NCI-H226 (cell line): ENCODE measurements around the gene MFSD11.
"Not testable (repeated sequence)": the region's sequence is repeated elsewhere in the genome, so short reads cannot be mapped to it uniquely, and the experiment has no call there.

Source experiments
- DNase-seq: peaks from one replicate; pipeline ENCODE4 v3.0.0-alpha.2; 2015

MFSD11 gene

DNA sequence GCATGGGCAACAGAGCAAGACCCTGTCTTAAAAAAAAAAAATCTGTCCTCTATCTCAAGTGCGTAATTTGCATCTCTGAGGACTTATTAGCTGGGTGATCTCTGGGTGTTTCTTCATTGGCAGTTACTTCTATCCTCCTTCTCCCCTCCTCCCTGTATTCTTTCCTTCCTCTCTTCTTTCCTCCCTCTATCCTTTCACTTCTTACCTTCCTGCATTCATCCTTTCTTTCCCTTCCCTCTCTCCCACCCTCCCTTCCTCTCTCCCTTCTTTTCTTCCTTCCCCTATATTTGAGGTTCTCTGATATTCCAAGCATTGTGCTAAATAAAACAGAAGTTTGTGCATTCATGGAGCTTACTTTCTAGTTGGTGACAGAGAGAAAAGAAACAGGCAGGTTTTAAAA, 10.7 kb downstream of the MFSD11 start:
- DNase-seq = no peak

DNA sequence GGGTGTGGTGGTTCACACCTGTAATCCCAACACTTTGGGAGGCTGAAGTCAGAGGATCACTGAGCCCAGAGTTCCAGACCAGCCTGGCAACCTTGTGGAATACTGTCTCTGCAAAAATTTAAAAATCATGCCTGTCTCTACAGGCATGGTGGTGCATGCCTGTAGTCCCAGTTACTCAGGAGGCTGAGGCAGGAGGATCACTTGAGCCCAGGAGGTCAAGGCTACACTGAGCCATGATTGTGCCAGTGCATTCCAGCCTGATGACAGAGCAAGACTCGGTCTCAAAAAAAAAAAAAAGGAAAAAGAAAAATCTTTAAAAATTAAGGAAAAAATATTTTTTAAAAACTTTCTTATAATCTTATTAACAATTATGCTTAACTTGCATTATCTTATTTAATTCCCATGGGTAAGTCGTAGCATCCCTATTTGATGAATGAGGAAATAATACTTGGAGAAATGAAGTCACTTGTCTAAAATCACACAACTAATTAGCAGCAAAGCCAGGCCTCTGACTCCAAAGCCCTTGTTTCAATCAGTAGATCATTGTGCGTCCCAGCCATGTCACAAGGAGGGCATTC, 13.6 kb downstream of the MFSD11 start:
- no peak for DNase-seq

DNA sequence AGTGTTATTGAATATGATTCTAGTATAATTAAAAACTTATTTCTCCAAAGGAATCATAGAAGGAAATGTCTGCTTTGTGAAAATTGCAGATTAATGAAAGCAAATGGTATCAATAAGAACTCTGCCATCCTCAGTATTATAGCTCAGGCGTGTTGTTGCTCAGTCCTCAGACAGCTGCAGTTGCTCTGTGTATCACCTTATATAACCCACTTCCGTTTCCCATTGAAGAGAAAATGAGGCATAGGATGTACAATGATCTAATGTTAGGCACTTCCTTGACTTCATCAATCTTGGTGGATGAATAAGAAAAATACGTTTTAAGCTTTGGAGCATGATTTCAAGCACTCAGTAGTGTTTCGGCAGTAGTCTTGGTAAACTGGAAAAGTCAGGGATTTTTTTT, 14.1 kb downstream of the MFSD11 start:
- no peak for DNase-seq

DNA sequence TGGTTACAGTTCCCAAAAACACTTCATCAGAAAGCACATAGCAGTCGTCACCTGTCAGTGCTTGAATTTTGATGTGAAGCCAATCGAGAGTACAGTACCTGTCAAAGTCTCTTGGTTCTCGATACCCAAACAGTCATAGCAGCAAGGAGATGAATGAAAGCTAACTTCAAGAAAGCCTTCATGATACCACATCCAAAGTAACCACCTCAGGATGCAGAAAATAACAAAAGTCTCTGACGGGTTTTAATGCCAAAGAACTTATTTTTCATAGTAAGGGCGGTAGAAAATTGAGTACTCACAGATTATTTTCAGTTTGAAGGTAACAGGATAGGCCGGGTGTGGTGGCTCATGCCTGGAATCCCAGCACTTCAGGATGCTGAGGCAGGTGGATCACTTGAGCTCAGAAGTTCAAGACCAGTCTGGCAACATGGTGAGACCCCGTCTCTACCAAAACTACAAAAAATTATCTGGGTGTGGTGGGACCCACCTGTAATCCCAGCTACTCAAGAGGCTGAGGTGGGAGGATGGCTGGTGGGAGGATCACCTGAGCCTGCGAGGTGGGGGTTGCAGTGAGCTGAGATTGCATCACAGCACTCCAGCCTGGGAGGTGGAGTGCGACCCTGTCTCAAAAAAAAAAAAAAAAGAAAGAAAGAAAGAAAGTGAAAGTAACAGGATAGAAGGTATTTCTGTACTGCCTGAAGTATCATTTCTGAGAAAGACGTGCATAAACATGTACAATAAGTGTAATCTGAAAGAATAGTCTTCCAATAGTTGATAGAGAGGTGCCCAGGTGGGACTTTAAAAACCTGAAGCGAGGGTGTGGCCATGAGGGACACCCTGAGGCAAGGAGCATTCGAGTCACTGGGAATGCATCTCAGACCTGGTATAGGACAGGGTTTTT, 15.4 kb downstream of the MFSD11 start:
- DNase-seq = no peak

DNA sequence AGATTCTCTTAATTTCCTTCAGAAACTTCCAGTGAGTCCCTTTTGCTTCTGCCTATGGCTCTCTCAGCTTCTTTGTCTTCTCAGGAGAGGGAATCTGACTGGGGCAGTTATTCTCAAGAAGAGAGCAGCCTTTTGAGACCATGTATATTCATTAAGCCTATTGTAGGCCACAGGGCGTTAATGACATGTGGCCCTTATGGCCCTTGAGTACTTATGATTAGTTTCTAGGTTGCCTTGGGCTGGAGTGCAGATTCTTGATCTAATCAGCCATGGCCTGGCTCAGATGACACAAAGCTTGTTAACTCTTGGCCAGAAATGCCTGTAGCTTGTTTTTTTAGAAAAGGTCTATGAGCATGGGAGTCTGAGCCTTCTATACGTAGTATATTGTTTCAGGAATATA, 17.4 kb downstream of the MFSD11 start:
- no peak for DNase-seq

DNA sequence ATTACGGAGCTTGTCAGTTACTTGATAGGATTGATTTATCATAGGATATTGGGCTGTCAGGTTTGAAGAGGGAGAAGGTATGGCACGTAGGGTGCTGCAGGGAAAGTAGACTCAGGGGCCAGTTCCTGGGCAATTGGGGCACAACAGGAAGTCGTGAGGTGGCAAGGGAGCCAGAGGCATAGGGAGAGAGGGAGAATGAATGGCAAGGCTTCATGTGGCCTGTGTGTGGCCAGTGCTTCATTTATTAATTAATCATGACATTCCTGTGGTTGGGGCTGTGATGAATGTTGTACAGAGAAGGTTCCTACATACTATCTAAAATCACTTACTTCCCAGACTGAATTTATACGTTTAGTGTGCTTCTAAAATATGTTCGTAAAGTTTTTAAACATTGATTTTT, 19.3 kb downstream of the MFSD11 start:
- no peak for DNase-seq

DNA sequence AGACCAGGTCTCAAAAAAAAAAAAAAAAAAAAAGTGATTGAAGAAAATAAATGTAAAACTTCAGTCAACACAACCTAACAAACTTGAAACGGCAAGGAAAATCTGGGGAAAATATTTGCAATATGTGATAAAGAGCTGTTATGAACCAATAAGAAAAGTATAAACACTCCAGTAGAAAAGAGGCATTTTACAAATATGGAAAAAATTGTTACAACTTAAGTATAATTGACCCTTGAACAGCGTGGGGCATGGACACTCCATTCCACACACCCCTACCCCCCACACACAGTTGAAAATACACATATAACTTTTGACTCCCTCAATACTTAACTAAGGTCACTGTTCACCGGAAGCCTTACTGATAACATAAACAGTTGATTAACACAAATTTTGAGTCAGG, 20.7 kb downstream of the MFSD11 start:
- DNase-seq = no peak

DNA sequence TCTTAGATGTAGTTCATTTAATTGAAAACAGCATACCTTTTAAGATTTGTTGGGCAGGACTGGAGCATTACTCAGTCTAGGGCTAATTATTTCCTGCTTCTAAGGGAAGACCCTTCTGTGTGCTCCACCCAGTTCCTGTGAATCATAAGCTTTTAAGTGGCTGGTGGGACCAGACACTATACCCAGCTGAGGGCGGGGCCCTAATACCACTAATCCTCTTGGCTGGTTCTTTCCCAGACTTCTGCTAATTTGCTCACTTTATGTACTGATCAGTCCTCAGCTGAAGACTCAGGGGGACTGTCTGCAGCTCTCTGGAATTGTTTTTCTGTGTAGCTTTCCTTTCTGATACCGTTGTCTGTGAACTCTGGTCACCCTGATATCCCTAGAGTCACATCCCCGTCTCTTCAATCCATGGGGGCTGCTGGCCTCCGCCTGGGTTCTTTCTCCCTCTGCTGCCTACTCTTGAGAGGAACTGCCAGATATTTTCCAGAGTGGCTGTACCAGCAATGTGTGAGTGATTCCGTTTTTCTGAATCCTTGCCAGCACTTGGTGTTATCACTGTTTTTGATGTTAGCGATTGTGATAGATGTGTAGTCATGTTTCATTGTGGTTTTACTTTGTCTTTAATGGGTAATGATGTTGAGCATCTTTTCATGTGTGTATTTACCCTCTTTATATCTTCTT, 35.1 kb downstream of the MFSD11 start:
- peak; percentile 87 for DNase-seq

DNA sequence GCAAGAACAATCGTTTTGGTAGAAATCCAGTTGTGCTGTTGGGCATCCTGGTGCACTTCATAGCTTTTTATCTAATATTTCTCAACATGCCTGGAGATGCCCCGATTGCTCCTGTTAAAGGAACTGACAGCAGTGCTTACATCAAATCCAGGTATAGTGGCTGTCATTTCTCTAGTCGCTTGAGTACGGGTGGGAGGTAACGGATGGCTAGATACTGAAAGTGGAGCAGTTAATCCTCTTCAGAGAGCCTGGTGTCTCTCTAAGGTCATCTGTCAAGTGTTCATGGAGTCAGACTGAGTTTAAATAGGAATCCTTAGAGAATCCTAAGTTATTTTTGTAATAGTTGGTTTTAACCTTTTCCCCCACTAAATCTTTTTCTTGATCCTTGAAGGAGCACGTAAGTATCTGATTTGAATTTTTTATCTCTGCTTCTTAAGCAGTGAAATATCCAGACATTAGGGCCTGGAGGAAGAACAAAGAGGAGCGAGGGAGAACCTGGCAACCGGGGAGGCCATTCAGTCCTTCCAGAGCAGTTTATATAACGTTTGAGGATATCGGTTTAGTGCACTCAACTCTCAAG, 37.2 kb downstream of the MFSD11 start:
- DNase-seq = no peak

DNA sequence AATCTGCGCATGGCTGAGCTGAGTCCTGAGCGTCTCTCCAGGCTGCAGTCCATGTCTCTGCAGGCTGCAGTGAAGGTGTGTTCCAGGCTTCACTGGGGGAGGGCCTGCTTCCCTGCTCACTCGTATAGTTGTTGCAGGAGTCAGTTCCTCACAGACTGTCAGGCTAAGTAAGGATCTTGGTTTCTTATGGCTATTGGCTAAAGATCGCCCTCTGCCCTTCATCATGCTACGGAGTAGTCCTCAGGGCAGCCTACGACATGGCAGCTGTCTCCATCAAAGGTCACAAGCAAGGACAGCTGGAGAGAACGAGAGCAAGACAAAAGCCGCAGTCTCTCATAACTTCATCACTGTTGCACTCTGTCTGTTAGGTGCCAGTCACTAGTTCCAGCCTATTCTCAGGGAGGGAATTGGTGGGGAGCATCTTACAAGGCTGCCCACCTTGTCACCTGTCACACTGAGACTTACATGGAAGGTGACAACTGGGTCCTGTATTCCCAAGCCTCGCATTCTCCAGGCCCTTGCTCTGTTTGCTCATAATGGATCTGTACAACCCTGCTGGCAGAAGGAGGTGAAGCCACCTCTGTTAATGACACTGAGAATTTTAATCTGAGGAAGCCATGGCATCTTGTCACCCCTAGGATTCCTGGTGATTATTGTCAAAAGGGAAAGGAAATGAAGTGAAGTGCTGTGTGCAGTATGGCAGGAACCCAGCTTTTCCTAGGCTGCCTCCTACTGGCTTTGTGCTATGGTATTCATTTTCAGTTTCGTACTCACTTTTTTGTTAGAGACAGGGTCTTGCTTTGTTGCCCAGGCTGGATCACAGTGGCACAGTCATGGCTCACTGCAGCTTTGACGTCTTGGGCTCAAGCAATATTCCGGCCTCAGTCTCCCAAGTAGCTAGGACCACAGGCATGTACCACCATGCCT, 43.4 kb downstream of the MFSD11 start:
- DNase-seq = no peak

DNA sequence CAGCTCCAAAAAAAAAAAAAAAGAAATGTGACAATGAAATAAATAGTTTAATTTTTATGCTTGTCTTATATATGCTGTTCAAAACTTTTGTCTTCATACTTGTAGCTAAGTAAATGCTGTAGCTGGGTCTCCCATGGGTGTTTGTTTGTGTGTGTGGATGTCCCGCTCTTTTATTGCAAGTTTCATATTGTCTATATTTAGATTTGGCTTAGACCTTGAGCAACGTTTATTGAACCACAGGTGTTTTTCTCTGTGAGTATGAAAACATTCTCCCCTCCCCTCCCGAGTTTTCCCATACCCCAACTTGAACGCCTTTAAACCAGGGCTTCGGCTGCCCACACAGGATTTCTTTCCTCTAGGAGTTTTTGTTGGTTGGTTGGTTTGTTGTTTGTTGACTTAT, 45.2 kb downstream of the MFSD11 start:
- no peak for DNase-seq

DNA sequence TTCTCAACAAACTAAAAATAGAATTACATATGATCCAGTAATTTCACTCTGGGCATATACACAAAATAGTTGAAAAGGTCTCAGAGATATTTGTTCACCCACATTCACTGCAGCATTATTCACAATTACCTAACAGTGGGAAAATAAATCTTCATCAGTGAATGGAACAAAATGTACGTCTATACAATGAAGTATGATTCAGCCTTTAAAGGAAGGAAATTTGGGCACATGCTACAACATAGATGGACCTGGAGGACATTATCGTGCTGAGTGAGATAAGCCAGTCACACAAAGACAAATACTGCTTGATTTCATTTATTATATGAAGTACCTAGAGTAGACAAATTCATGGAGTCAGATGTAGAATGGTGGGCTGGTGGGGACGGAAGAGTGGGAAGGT, 47.0 kb downstream of the MFSD11 start:
- DNase-seq = no peak

DNA sequence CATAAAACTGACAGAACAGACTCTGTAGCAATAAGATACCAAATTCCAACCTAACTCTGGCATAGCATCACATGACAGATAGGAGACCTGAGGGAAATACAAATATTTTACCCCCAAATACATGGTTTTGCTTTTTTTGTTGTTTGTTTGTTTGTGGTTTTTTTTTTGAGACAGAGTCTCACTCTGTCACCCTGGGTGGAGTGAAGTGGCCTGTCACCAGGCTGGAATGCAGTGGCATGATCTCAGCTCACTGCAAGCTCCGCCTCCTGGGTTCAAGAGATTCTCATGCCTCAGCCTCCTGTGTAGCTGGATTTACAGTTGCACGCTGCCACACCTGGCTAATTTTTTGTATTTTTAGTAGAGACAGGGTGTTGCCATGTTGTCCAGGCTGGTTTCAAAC, 49.9 kb downstream of the MFSD11 start:
- not testable (repeated sequence) for DNase-seq

DNA sequence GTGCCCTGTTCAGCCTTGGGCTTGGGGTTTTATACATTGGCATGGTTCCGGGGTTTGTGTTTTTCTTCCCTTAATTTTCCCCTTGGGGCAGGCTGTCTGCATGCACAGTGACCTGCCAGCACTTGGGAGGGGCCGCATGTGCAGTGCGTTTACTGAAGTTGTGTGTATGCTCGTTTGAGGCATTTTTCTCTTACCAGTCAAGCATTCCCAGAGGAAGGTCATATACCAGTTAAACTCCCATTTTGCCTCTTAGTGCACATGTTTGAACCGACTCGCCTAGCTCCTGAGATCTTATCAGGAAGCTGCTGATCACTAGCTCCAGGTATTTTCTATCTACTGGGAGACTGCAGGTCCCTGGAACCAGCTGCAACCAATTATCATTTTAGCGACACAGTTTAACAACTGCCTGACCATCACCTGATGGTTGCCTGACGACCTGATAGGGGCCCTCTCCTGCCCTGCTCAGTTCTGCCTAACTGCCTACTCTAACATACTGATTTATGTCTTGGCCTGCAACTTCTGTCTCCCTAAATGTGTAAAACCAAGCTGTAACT, 51.4 kb downstream of the MFSD11 start:
- no peak for DNase-seq

DNA sequence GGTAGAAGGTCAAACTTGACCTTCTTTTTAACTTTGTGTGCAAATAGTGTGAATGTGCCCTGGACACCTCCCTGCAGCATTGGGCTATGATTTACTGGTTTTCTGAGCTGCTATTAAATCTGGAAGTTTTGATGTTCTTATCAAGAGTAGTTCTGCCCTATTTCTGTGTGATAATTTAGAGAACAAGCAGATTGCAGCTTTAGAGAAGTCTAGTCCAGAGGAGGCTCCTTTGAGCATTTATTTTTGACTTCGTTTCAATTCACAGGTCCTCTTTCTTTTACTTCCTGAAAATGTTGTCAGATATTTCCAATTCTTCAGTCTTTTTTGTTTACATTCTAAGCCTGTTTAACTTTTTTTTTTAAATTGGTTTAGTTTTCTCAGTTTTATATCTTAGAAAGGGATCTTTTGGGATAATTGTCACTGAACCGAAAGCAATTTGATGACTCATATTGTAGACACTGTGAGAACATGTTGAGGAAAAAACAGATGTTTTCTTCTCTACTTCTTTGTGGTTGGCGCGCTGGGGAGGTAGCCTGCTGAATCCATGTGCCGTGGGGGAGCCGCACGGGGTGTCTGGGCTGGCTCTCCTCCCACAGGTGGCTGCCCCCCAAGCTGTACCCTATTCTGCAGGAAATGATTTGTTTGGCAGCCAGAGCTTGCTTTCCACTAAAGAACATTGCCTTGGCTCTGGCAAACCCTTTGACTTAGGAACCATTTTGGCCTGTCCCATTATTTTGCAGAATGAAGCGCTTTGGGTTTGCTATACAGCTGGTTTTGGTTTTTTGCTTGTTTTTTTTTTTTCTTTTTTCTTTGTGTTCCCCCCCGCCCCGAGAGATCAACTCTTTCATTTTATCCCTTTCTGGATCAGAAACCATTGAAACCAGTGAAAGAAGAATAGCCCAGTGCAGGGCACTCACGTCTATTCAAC, 53.4 kb downstream of the MFSD11 start:
- DNase-seq = peak; percentile 30

DNA sequence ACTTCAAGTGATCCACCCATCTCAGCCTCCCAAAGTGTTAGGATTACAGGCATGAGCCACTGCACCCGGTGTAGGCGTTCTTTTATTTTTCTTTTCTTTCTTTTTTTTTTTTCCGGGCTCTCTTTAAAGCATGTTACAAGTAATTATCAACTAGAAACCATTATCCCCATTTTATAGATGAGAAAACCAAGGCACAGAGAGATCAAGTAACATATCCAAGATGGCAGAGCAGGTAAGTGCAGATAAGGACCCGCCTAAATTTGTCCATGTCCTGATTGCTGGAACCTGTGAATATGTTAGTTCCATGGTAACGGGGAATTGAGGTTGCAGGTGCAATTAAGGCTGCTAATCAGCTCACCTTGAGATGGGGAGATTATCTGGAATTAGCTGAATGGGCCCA, 54.4 kb downstream of the MFSD11 start:
- DNase-seq = no peak

DNA sequence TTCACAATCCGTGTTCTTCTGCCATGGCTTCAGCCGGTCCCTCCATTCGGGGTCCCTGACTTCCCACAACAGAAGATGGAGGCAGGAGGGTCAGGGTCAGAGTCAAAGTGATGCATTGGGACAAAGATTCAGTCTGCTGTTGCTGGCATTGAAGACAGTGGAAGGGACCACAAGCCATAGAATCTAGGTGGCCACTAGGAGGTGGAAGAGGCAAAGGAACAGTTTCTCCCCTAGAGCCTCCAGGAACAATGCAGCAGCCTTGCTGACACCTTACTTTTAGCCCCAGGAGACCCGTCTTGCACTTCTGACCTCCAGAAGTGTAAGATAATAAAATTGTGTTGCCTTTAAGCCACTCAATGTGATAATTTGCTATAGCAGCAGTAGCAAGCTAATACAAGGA, 55.9 kb downstream of the MFSD11 start:
- DNase-seq = peak; percentile 34

DNA sequence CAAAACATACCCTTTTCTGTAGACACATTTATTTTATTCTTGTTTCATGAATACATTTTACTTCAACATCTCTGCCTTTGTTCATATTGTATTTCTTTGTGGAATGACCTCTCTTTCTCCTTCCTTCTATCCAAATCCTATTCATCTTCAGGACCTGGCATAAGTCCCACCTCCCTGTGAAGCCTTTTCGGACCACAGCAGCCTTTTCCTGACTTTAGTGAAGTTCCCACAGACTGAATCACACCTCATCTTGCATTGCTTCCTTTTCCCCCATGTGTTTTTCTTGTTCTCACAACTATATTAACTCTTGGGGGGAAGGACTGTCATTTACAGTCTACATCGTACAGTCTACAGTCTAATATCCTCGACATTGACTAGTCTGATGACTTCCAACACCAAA, 58.2 kb downstream of the MFSD11 start:
- DNase-seq = no peak

DNA sequence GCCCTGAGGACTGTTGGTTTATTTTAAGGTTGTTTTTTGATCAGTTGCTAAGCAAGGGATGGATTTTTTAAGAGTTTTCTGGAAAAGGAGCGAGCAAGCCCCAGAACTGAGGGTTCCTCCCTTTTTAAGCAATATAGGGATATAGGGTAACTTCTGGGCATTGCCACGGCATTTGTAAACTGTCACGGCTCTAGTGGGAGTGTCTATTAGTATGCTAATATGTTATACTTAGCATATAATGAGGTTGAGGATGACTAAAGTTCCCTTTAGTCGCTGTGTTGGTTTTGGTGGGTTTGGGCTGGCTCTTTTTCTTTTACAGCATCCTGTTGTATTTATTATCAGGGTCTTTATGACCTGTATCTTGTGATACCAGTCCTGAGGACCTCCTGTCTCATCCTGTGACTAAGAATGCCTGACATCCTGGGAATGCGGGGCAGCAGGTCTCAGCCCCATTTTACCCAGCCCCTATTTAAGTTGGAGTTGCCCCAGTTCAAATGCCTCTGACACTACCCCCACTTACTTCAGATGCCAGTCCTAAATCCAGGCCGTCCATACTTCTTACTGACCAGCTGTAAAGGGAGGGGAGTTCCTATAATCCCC, 59.4 kb downstream of the MFSD11 start:
- DNase-seq = peak; percentile 42

DNA sequence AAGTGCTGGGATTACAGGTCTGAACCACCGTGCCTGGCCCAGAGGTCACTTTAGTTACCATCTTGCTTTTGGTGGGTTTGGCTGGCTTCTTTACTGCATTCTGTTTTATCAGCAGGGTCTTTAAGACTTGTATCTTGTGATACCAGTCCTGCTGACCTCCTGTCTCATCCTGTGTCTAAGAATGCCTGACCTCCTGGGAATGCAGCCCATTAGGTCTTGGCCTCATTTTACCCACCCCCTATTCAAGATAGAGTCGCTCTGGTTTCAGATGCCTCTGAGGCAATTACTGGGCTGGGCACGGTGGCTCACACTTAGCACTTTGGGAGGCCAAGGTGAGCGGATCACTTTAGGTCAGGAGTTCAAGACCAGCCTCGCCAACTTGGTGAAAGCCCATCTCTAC, 63.8 kb downstream of the MFSD11 start:
- no peak for DNase-seq

DNA sequence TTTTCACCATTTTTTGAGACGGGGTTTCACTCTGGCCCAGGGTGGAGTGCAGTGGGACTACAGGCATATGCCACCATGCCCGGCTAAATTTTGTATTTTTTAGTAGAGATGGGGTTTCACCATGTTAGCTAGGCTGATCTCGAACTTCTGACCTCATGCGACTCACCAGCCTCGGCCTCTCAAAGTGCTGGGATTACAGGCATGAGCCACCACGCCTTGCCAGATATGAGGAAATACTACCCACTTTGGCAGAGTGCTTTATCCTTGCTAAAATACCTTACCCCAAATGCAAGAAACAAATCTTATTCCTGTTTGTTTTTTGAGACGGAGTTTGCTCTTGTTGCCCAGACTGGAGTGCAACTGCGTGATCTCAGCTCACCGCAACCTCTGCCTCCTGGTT, 67.4 kb downstream of the MFSD11 start:
- peak; percentile 56 for DNase-seq
